Measurements from ENCODE around the gene PTGDR2. TPM values are rescaled to one million over a fixed set of nuclear protein-coding genes. Genes with fewer than 3 reads are reported as not detected.

Gene PTGDR2
- total RNA-seq, 4 donors from 2014 or later = 0.21 to 4.6 (median 0.49) TPM; not detected in 1

DNA sequence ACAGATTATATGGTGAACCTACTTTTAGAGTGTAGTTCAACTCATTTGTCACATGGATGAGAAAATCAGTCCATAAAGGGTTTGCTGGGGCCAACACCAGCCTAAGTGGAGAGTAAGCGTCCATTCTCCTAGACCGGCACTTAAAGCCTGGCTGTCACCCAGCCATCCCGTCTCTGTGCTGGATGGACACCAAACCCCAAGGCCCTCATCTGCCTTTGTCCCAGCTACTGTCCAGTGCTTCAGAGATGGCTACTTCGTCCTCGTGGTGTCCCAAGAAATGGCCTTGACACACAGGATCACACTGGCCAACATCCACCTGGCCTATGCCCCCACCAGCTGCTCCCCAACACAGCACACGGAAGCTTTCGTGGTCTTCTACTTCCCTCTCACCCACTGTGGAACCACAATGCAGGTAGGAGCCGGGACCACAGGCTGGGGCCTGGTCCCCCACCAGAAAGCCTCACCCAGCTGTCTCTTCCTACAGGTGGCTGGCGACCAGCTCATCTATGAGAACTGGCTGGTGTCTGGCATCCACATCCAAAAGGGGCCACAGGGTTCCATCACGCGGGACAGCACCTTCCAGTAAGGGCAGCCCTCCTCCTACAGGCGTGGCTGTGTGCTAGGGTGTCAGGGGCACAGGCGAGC, 15.1 kb upstream of the PTGDR2 start:
- H3K4me1 ChIP-seq = no peaks in the 10 kb centered on the region
- intact Hi-C loops (cut with DNase I; ENCODE audit: low total_unique reads) = no loop called here
- no peaks in the 10 kb centered on the region for H3K36me3 ChIP-seq
- no peaks in the 10 kb centered on the region for H3K27me3 ChIP-seq
- TF ChIP-seq, protein P1, sequence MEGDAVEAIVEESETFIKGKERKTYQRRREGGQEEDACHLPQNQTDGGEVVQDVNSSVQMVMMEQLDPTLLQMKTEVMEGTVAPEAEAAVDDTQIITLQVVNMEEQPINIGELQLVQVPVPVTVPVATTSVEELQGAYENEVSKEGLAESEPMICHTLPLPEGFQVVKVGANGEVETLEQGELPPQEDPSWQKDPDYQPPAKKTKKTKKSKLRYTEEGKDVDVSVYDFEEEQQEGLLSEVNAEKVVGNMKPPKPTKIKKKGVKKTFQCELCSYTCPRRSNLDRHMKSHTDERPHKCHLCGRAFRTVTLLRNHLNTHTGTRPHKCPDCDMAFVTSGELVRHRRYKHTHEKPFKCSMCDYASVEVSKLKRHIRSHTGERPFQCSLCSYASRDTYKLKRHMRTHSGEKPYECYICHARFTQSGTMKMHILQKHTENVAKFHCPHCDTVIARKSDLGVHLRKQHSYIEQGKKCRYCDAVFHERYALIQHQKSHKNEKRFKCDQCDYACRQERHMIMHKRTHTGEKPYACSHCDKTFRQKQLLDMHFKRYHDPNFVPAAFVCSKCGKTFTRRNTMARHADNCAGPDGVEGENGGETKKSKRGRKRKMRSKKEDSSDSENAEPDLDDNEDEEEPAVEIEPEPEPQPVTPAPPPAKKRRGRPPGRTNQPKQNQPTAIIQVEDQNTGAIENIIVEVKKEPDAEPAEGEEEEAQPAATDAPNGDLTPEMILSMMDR (IDR thresholded peaks at IDR 0.05) = no peak
- TF ChIP-seq POLR2A (IDR thresholded peaks at IDR 0.05) = no peak
- no peak overlapping the region for H3K4me3 ChIP-seq
- peak in 1 of 2 donors; percentile 11 for DNase-seq
- no peaks in the 10 kb centered on the region for H3K9me3 ChIP-seq
- H3K27ac ChIP-seq = no peak overlapping the region

DNA sequence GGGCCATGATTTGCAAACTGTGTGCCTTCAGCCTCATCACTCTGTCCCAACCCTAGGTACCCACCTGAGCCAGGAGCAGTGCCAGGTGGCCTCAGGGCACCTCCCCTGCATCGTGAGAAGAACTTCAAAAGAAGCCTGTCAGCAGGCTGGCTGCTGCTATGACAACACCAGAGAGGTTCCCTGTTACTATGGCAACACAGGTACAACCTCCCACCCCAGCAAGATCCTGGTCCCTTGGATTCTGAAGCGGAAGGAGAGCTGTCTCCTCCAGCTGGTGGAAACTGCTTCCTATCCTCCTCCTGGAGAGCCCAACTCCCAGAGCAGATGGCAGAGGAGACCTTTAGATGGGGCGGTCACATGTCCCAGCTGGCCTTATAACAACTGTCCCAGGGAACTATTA, 14.5 kb upstream of the PTGDR2 start:
- no peak for DNase-seq
- H3K27me3 ChIP-seq = no peaks in the 10 kb centered on the region
- intact Hi-C loops (cut with DNase I; ENCODE audit: low total_unique reads) = no loop called here

DNA sequence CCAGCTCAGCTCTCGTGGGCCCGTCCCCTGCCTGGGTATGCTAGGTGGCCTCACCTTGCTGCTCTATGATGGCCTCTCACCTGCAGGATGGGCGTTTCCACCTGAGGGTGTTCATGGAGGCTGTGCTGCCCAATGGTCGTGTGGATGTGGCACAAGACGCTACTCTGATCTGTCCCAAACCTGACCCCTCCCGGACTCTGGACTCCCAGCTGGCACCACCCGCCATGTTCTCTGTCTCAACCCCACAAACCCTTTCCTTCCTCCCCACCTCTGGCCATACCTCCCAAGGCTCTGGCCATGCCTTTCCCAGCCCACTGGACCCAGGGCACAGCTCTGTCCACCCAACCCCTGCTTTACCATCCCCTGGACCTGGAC, 13.7 kb upstream of the PTGDR2 start:
- Histone ChIP-seq H3K4me1 (no peaks in the 10 kb centered on the region), H3K4me3 (no peak overlapping the region), H3K27me3 (no peaks in the 10 kb centered on the region), H3K36me3 (no peaks in the 10 kb centered on the region), H3K27ac (no peak overlapping the region), H3K9me3 (no peaks in the 10 kb centered on the region)
- TF ChIP-seq POLR2A (IDR thresholded peaks at IDR 0.05) = no peak
- TF ChIP-seq, protein P1 (IDR thresholded peaks at IDR 0.05) = no peak
- DNase-seq = no peak
- intact Hi-C loops (cut with DNase I; ENCODE audit: low total_unique reads) = no loop called here

More for the DNA sequence above, 14.5 kb upstream of the PTGDR2 start:
- TF ChIP-seq, protein P1 (IDR thresholded peaks at IDR 0.05) = no peak
- no peak for TF ChIP-seq POLR2A (IDR thresholded peaks at IDR 0.05)
- no peaks in the 10 kb centered on the region for H3K9me3 ChIP-seq
- no peaks in the 10 kb centered on the region for H3K36me3 ChIP-seq
- no peak overlapping the region for H3K4me3 ChIP-seq
- no peak overlapping the region for H3K27ac ChIP-seq
- H3K4me1 ChIP-seq = no peaks in the 10 kb centered on the region

DNA sequence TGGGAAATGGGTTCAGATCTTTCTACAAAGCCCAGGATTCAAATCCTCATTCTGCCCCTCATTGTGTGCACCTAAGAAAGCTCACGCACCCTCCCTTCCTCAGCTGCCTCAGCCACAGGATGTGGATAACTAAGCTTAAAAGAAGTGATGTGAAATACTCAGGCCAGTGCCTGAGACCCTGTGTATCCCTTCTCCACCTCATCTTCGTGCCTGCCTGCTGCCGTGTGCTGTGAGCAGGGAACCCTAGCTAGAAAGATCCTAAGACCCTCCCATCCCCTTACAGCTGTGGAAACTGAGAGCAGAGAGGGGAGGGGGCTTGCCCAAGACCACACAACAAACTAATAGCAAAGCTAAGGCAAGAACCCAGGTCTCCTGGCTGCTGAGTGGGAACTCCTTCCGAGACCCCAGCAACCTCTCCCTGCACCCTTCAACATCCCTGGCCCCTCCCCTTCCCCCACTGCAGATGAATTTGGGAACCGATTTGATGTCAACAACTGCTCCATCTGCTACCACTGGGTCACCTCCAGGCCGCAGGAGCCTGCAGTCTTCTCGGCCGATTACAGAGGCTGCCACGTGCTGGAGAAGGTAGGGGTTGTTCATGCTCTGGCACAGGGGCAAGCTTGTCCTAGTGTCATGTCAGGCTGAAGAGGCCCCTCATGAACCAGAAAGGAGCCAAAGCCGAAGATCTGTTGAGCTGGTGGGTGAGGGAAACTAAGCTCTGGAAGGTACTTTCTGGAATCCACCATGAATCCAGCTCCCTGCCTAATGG, 13.1 kb upstream of the PTGDR2 start:
- Histone ChIP-seq H3K27ac (no peak overlapping the region), H3K36me3 (no peaks in the 10 kb centered on the region), H3K4me1 (no peaks in the 10 kb centered on the region), H3K9me3 (no peaks in the 10 kb centered on the region), H3K4me3 (no peak overlapping the region), H3K27me3 (no peaks in the 10 kb centered on the region)
- intact Hi-C loops (cut with DNase I; ENCODE audit: low total_unique reads) = no loop called here
- DNase-seq = no peak
- TF ChIP-seq, protein P1 (IDR thresholded peaks at IDR 0.05) = no peak
- TF ChIP-seq POLR2A (IDR thresholded peaks at IDR 0.05) = no peak

Data from uterus (tissue), 4 donors.